Left lobe of liver (tissue), 2 donors: Measurements from ENCODE around the gene PRAMEF25. TPM values are rescaled to one million over a fixed set of nuclear protein-coding genes. Genes with fewer than 3 reads are reported as not detected.
"Not testable (repeated sequence)": the region's sequence is repeated elsewhere in the genome, so short reads cannot be mapped to it uniquely, and the experiment has no call there.

Experiments
- ATAC-seq: fragments of 200-7000 bp; cut with Tn5 transposase; one replicate; pipeline ENCODE4 v1.9.1; 2020; ENCODE audit warnings: mild to moderate bottlenecking, moderate library complexity
- DNase-seq: peaks from one replicate; pipeline ENCODE4 v3.0.0-alpha.2; 2020; ENCODE audit warnings: low spot score
- total RNA-seq: library from RNA; stranded (reverse); gene quantifications from one replicate; pipeline ENCODE4 v1.2.1, GENCODE V29; 2021
- donor health status: DM: no; HTN: no; CAD: no; lungs with moderate emphysema.
- donor health status: DM: no; HTN: yes; CAD: no.

The PRAMEF25 gene
- total RNA-seq: not detected

DNA sequence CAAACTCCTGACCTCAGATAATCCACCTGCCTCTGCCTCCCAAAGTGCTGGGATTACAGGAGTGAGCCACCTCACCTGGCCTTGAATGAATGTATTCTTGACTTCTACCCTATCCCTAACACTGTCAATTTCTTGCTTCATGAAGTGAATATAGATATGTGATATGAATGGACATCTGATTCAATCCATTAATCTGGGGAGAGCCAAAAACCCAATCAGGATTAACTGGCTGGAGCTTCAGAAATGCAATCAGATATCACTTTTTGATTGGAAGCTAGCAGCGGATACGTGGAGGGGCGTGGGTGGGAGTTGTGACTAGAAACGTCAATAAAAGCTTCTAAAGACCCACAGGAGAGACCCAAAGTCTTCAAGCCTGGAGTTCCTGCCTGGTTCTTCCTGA, at the start of gene PRAMEF25:
Gene PRAMEF25 (plus strand): TSS at position 301 of the 400 bp plus-strand sequence. CDS start 2,920 bp downstream, outside the sequence.
- DNase-seq, ATAC-seq: not testable (repeated sequence)

DNA sequence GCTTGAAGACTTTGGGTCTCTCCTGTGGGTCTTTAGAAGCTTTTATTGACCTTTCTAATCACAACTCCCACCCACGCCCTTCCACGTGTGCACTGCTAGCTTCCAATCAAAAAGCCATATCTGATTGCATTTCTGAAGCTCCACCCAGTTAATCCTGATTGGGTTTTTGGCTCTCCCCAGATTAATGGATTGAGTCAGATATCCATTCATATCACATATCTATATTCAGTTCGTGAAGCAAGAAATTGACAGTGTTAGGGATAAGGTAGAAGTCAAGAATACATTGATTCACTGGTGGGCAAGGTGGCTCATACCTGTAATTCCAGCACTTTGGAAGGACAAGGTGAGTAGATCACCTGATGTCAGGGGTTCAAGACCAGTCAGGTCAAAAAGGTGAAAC, 14.1 kb upstream of the PRAMEF25 start, which contains the start of gene PRAMEF27:
Gene PRAMEF27 (minus strand): TSS at position 101 of the 400 bp plus-strand sequence. CDS start 2,916 bp downstream, outside the sequence.
- ATAC-seq, DNase-seq: not testable (repeated sequence)

DNA sequence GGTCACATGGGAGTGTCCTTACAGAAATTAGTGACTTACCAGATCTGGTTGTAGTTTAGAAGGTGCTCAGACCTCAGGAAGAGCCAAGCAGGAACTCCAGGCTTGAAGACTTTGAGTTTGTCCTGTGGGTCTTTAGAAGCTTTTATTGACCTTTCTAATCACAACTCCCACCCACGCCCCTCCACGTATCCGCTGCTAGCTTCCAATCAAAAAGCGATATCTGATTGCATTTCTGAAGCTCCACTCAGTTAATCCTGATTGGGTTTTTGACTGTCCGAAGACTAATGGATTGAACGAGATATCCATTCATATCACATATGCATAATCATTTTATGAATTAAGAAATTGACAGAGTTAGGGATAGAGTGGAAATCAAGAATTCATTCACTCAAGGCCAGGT, 46.2 kb downstream of the PRAMEF25 start, which contains the start of gene HNRNPCL2:
Gene HNRNPCL2 (minus strand): TSS at position 101 of the 400 bp plus-strand sequence. CDS start 454 bp downstream, outside the sequence.
- not testable (repeated sequence) for DNase-seq, ATAC-seq

Other genes starting within 250 kb of the PRAMEF25 start
- gene PRAMEF11, start 239.4 kb upstream of the PRAMEF25 start, total RNA-seq: not detected
- not detected for gene HNRNPCL1, start 222.1 kb upstream of the PRAMEF25 start, total RNA-seq
- not detected for gene PRAMEF2, start 213.7 kb upstream of the PRAMEF25 start, total RNA-seq
- not detected for gene PRAMEF4, start 184.6 kb upstream of the PRAMEF25 start, total RNA-seq
- gene PRAMEF10, start 172.5 kb upstream of the PRAMEF25 start, total RNA-seq: 0.30 TPM
- gene PRAMEF7, start 154.2 kb upstream of the PRAMEF25 start, total RNA-seq: not detected
- gene PRAMEF6, start 123.2 kb upstream of the PRAMEF25 start, total RNA-seq: not detected
- not detected for gene PRAMEF27, start 14.2 kb upstream of the PRAMEF25 start, total RNA-seq
- not detected for gene HNRNPCL3, start 10.0 kb upstream of the PRAMEF25 start, total RNA-seq
- not detected for gene HNRNPCL2, start 46.1 kb downstream of the PRAMEF25 start, total RNA-seq
- gene PRAMEF26, start 85.2 kb downstream of the PRAMEF25 start, total RNA-seq: not detected
- not detected for gene HNRNPCL4, start 94.9 kb downstream of the PRAMEF25 start, total RNA-seq
- gene PRAMEF9, start 101.1 kb downstream of the PRAMEF25 start, total RNA-seq: not detected
- gene PRAMEF13, start 130.6 kb downstream of the PRAMEF25 start, total RNA-seq: not detected
- not detected for gene PRAMEF18, start 155.4 kb downstream of the PRAMEF25 start, total RNA-seq
- gene PRAMEF5, start 183.4 kb downstream of the PRAMEF25 start, total RNA-seq: not detected
- gene PRAMEF8, start 214.4 kb downstream of the PRAMEF25 start, total RNA-seq: not detected
- gene PRAMEF33, start 232.8 kb downstream of the PRAMEF25 start, total RNA-seq: 0.25 TPM
- gene PRAMEF15, start 244.8 kb downstream of the PRAMEF25 start, total RNA-seq: not detected